ENCODE results near the gene BAG5. TPM values are rescaled to one million over a fixed set of nuclear protein-coding genes. Genes with fewer than 3 reads are reported as not detected.

Gene BAG5
- total and polyA plus RNA-seq, 2 of the 8 experiments (the other 6 are each of a cell fraction or from before 2014, with no cell fraction given), result 7.4 to 29.5 TPM

GRCh38 chr14:103517174-103517566, 45.3 kb downstream of the BAG5 start:
- Histone ChIP-seq H2BK20ac (ENCODE audit: low read length) (no peak overlapping the region), H3K4me2 (ENCODE audit: insufficient read depth in 1 of 2, low read depth in 2 of 2, low read length in 2 of 2) (no peak overlapping the region), H4K91ac (replicated peaks; ENCODE audit: insufficient read length, low read length) (no peak overlapping the region), H3K4me3 (ENCODE audit: extremely low read depth in 1 of 4, insufficient read depth in 2 of 4, low read depth in 3 of 4, low read length in 4 of 4) (no peak overlapping the region), H2BK5ac (ENCODE audit: low read depth, low read length) (no peak overlapping the region), H2AFZ (ENCODE audit: low read length) (no peak overlapping the region), H3K23me2 (ENCODE audit: low read depth, low read length) (peaks cover 7% of the 10 kb centered on the region; the same call in 1 of the 2 replicates), H4K8ac (ENCODE audit: extremely low read depth, insufficient read depth, low read length) (no peak overlapping the region), H2BK120ac (replicated peaks; ENCODE audit: low read depth, low read length) (no peak overlapping the region), H3K9ac (replicated peaks in 1 of 4; ENCODE audit: extremely low read depth in 1 of 4, low read depth in 3 of 4, low read length in 3 of 4) (no peak overlapping the region), H3K27ac (ENCODE audit: low read depth, low read length) (no peak overlapping the region), H3K56ac (replicated peaks; ENCODE audit: insufficient read length, low read depth, low read length) (no peak overlapping the region), H3K18ac (ENCODE audit: extremely low read depth, low read length) (no peak overlapping the region), H3K4me1 (replicated peaks in 1 of 4; ENCODE audit: control insufficient read depth in 3 of 4, insufficient read depth in 4 of 4, low read length in 3 of 4) (peaks cover 0 to 23% (median 16%) of the 10 kb centered on the region in 4 experiments; a peak in 6 of 7 replicates), H2BK12ac (ENCODE audit: low read depth, low read length) (no peak overlapping the region; the same call in 1 of the 2 replicates), H3K36me3 (ENCODE audit: control insufficient read depth in 2 of 4, insufficient read depth in 4 of 4, low read length in 3 of 4) (peaks cover 8 to 23% (median 17%) of the 10 kb centered on the region in 4 experiments; a peak in 7 of 8 replicates), H3K9me3 (ENCODE audit: insufficient read depth in 2 of 2, low read depth in 1 of 2, low read length in 1 of 2) (no peaks in the 10 kb centered on the region), H2BK15ac (ENCODE audit: low read length) (no peak overlapping the region), H3K14ac (ENCODE audit: insufficient read length) (no peak overlapping the region), H2AK5ac (ENCODE audit: low read depth, low read length) (no peak overlapping the region), H4K5ac (ENCODE audit: insufficient read length, low read depth, low read length) (no peak overlapping the region), H4K20me1 (replicated peaks in 1 of 2; ENCODE audit: control insufficient read depth in 1 of 2, insufficient read depth in 2 of 2, low read length in 2 of 2) (peaks cover 10 to 19% of the 10 kb centered on the region in 2 experiments), H3K23ac (ENCODE audit: insufficient read length) (no peak overlapping the region), H3K79me2 (ENCODE audit: control insufficient read depth in 1 of 2, insufficient read depth in 2 of 2, low read length in 2 of 2) (peaks cover 0 to 1% of the 10 kb centered on the region in 2 experiments; a peak in 1 of 4 replicates), H3K4ac (replicated peaks; ENCODE audit: insufficient read length, low read depth, low read length) (no peak overlapping the region), H3K27me3 (replicated peaks in 1 of 4; ENCODE audit: control insufficient read depth in 3 of 4, extremely low read depth in 1 of 4, insufficient read depth in 3 of 4, low read length in 3 of 4) (no peaks in the 10 kb centered on the region), H3K79me1 (ENCODE audit: low read depth, low read length) (no peaks in the 10 kb centered on the region)
- DNase-seq (ENCODE audit: low read depth in 1 of 2, low spot score in 2 of 2), result no peak
- ChIA-PET CTCF (ENCODE audit: partially characterized antibody) (interaction anchor here (0.6 to 31.3 kb wide), 4 partner anchors 13 to 47 kb away, joined by 3 to 921 read pairs (median 36); partner anchors contain the start of gene TRMT61A), POLR2A (ENCODE audit: partially characterized antibody) (interaction anchor here (1.0 to 12.6 kb wide), 7 partner anchors 7 to 183 kb away, joined by 3 to 844 read pairs (median 7); partner anchors contain the start of genes EIF5 and TRMT61A)
- TF ChIP-seq POLR2AphosphoS5 (IDR thresholded peaks at IDR 0.05; ENCODE audit: low read depth, low read length), result 0 out of 2 replicates have a peak, but pooled peaks have one; percentile 3
- no peak for TF ChIP-seq BCL11A (IDR thresholded peaks at IDR 0.05; ENCODE audit: low read depth in 2 of 2, low read length in 2 of 2)
- no peak for FAIRE-seq
- WGBS, 2 experiments (ENCODE audit: extremely low coverage in 1 of 2, insufficient coverage in 1 of 2, insufficient read length in 1 of 2, insufficient replicate concordance in 2 of 2, low coverage in 1 of 2, low lambda C conversion rate in 2 of 2, missing lambda C conversion rate in 1 of 2), result 88% methylated on average over 10 of the region's 10 CpGs; no CpG with 5 or more reads in 1 of the 2 experiments

All from H1 (cell line).